ENCODE measurements around the gene PARD3B.

DNA sequence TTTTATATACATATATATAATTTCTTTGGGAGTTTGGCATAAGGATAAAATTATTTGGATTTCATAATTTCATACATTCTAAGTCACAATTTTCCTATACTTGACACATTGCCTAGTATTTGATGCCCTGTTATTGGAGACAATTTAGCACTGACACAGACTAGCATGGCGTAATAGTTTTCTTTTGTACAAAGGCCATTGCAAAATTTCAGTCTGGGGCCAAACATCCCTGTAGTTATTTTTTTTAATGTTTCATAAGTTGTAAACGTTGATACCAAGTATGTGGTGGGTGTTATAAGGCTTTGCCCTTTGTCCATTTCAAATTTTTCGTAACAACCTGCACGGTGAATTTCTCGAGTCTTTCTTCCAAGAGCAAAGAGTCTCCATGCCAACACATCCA, 1041.4 kb downstream of the PARD3B start:
- no peak for TF ChIP-seq POLR2A (IDR thresholded peaks at IDR 0.05; ENCODE audit: low read length)
- no peak for TF ChIP-seq GATA1 (IDR thresholded peaks at IDR 0.05; ENCODE audit: low read depth, low read length)

Data from erythroblast (primary cell).